GM12874 (cell line): ENCODE data around the gene RBM4B.

Source experiments
- TF ChIP-seq, protein P1 (sequence below): IDR thresholded peaks from 2 replicates; pipeline ENCODE4 v1.5.1; 2011; ENCODE audit warnings: low read depth, mild to moderate bottlenecking, control low read depth, low read length, moderate library complexity; ENCODE audit not compliant: insufficient read depth

RBM4B gene

DNA sequence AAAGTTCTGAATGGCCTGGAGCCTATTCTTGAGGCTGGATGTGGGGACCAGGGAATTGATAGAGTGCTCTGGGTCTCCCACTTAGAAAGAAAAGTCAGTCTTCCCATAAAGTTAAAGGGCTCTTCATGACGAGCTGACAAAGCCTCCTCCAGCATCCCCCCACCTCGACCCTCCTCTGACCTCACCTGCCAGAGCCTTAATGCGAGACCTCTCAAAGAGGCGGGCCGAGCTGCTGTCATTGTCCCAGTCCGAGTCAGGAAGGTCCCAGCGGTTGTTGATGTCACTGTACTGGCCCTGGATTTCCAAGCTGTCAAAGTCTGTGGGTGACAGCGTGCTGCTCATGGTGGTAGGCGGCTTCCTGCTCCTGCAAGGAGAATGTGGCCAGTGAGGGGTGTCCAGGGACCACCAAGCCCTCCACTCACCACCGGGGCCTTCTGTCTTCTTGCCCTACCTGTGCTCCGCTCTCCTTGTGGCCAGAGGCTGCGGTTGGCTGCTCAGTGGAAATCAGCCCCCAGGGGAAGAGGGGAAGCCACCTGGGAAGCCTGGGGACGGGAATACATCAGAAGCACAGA is 43.3 kb upstream of the RBM4B start:
- TF ChIP-seq, protein P1, sequence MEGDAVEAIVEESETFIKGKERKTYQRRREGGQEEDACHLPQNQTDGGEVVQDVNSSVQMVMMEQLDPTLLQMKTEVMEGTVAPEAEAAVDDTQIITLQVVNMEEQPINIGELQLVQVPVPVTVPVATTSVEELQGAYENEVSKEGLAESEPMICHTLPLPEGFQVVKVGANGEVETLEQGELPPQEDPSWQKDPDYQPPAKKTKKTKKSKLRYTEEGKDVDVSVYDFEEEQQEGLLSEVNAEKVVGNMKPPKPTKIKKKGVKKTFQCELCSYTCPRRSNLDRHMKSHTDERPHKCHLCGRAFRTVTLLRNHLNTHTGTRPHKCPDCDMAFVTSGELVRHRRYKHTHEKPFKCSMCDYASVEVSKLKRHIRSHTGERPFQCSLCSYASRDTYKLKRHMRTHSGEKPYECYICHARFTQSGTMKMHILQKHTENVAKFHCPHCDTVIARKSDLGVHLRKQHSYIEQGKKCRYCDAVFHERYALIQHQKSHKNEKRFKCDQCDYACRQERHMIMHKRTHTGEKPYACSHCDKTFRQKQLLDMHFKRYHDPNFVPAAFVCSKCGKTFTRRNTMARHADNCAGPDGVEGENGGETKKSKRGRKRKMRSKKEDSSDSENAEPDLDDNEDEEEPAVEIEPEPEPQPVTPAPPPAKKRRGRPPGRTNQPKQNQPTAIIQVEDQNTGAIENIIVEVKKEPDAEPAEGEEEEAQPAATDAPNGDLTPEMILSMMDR: no peak

DNA sequence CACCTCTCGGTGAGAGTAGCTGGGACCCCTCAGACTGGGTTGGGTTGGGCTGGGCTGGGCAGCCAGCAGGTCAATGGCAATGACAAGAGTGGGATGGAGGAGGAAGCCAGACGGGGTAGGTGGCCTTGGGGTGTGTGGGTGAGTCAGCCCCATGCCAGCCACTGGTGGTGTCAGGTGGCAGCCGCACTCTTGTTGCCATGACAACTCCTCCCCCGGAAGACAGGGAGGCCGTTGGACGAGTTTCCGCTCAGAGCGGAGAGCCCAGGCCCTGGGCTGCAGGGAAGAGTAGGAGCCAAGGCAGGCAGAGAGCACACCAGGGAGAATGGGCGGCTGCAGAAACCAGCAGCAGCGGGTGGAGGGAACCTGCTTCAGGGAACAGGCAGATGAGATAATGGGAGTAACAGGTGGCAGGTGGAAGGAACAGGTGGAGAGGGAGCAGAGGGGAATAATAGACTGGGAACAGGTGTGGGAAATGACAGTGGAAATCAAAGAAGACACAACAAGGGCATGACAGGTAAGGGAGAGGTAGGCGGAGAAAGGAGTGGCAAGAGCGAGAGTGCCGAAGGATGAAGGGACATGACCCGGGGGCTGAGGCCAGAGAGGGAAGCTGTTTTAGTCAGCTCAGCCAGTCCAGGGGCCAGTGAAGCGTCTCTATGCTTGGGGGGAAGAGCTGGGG is 42.7 kb upstream of the RBM4B start:
- TF ChIP-seq, protein P1: no peak

DNA sequence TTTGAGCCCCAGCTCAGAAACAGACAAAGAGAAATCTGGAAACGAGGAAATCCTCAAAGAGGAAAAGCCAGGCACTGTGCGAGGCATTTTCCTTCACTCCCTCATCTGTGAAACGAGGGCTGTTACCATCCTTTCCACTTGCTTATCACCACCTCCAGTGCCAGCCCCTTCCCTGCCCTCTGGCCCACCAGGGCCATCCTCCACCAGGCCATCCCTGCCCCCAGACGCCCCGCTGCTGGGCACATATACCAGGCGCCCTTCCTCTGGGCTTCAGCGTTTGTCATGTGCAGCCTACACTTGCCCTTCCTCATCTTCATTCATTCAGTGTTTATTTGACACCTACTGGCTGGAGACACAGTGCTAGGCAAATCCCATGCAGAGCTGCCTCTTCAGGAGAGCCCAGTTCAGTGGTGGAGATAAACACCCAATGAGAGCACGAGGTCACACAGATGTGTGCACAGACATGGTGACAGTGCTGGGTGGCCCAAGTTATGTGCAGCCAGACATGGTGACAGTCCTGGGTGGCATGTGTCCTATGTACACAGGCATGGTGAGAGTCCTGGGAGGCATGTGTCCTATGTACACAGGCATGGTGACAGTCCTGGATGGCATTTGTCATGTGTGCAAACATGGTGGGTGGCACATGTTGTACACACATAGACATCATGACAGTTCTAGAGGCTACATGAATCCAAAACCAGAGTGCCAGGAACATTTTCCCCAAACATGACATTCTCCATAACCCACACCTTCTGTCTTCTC is 41.6 kb upstream of the RBM4B start:
- TF ChIP-seq, protein P1: no peak

DNA sequence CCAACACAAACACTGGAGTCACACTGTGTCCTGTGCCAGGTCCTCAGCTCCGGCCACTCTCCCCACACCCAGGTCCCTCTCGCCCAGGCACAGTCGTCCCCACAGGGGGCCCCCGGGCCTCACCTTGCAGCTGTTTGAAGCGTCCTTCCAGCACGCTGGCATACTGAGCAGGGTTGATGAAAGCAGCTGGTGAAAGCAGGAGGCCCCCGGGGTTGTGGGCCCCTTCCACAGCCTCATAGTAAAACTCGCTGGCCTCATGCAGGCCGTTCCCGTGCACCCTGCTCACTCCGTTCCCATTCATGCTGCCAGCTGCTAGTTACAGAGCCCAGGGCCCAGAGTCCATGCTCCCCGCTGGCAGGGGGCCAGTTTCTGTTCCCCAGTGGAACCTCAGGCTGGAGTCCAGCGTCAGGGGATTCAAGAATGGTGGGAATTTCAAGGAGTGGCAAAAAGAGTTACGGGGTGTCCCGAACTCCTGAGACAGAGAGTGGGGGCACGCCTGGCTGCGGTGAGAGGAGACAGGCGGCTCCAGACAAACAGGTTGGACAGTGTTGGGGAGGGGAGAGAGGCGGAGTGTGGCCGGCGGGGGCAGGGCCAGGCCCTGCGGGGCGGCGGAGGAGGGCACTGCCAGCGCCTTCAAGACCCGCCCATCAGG is 40.8 kb upstream of the RBM4B start:
- TF ChIP-seq, protein P1: no peak

DNA sequence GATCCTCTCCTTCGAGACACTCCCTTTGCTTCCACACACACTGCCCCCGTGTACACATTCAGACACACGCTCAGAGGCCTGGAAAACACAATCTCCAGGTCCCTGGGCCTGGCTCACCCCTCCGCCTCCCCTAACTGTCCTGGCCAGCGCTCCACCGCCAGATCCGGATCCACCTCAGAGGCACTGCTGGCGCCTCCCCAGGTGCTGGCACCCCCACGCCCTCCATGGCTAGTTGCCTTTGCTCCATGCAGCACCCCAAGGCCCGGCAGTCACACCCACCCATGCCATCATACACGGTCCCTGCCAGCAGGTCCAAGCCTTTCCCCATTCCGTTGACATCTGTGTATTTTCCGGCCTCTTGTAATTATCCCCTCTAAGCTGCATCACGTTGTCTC is 40.2 kb upstream of the RBM4B start:
- TF ChIP-seq, protein P1: no peak

DNA sequence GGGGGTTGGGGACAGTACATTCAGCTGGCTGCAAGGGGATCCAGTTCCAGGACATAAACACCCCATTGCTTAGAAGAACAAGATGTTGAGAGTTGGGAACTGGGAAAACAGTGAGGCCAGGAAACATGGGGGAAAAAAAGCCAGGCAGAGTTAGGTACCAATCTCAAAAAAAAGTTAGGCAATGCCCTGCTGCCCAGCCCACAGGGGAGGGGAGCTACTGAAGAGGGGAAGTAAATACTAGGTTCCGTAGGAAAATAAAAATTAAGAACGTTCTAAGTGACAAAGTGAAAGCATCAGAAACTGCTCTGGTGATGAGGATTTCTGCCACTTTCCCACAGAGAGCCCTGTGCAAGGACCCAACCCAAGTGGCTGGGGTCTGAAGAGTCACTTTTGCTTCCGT is 39.3 kb upstream of the RBM4B start:
- TF ChIP-seq, protein P1: no peak
